Amniotic epithelial cell (primary cell): ENCODE data around the gene HCFC1.

ENCODE experiments used
- DNase-seq: peaks from one replicate; pipeline ENCODE4 v3.0.0-alpha.2; 2010; ENCODE audit warnings: low read depth

HCFC1 gene

DNA sequence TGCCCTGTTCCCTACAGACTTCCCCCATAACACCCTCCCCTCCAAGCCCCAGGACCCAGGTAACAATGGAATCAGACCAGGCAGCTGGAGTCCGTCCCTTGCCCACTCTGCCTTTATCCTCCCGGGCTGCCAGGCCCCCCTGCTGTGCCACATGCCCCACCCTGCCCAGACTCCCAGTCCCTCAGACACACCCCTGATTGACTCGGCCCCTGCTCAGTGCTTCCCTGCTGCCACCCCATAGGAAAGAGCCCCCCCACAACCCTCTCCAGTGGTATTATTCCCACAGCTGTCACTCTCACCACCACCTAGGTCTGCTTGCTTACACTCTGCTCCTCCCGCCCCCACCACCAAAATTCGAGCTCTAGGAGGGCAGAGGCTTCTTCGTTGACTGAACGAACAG, 32.0 kb downstream of the HCFC1 start:
- no peak for DNase-seq

DNA sequence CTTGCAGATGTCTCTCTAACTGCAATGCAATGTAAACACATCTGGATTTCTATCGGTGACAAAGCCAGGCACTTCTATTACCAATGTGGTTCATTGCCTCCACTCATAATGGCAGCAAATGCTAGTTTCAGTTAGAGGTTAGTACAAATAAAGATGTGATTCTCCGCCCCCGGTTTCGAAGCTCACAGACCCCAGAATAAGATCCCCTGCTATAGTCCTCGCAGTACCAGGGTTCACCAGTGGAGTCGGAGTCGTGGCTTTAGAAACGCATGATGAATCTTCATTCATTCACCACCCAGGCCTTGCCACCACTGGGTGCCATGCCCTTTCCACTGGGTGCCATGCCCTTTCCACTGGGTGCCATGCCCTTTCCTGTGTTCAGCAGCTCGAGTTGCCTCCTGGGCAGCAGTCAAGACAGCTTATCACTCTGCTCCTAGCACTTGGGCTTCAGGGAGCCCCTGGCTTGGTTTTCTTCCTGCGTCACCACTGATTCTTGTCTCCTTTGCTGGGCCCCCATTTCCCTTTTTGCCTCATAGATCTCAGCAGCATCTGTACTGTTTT, 33.3 kb downstream of the HCFC1 start:
- no peak for DNase-seq

DNA sequence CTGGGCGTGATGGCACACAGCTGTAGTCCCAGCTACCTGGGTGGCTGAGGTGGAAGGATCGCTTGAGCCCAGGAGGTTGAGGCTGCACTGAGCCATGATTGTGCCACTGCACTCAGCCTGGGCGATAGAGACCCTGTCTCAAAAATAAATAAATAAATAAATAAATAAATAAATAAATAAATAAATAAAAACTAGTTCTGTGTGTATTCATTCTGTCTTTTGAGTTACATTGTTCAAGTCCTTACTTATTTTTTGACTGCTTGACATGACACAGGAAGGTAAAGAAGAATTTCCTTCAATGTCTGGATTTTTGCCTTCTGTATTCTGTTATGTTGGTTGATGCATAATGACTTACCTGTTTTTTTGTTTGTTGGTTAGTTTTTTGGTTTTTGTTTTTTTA, 34.6 kb downstream of the HCFC1 start:
- DNase-seq = no peak

DNA sequence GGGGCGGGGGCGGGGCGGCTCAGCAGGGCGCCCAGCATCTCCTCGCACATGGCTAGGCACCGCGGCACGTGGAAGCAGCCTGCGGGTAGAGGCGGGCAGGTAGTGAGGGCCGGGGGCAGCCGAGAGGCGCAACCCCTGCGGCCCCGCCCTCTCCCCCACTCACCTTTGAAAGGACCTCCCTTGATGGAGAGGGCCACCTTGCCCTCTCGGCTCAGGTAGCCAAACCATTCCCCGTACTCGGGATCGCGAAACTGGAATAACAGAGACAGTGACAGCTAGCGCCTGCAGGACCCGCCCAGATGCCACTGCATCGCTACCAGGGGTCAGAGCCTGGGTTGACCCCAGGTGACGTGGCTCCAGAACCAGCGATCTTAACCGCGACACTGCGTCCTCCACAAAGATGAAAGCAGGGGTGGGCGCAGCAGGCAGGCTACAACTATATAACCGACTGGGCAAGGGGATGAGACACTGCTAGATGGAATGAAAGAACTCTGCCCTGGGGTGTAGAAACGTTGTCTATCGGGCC, 36.2 kb downstream of the HCFC1 start:
- DNase-seq = no peak

DNA sequence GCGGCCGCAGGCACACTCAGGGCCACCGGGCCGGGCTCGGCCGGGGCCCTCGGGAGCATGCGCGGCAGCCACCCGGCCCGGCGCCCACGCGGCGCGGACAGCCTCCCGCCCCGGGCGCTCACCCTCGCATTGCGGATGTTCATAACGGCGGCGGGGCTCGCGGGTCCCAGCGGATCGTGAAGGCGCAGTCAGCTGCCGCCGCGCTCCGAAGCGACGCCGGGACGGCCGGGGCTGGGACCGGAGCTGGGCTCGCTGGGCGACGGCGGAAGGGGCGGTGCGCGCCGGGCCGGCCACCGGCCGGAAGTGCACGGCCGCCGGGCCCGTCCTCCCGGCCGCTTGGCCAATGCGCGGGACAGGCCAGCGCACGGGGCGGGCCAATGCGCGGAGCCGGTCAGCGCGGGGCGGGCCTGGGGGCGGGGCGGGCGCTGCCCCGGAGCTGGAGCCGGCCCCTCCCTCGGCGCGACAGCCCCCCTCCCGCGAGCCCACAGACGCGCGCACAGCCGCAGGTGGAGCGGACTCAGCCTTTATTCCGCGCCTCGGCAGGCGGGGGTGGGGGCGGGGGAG, 36.8 kb downstream of the HCFC1 start, which contains the start of gene NAA10:
Gene NAA10, minus strand, starts transcription at position 276 of the 564 bp plus-strand sequence. Its CDS starts 133 bp downstream, at position 143.
- peak; percentile 49 for DNase-seq

DNA sequence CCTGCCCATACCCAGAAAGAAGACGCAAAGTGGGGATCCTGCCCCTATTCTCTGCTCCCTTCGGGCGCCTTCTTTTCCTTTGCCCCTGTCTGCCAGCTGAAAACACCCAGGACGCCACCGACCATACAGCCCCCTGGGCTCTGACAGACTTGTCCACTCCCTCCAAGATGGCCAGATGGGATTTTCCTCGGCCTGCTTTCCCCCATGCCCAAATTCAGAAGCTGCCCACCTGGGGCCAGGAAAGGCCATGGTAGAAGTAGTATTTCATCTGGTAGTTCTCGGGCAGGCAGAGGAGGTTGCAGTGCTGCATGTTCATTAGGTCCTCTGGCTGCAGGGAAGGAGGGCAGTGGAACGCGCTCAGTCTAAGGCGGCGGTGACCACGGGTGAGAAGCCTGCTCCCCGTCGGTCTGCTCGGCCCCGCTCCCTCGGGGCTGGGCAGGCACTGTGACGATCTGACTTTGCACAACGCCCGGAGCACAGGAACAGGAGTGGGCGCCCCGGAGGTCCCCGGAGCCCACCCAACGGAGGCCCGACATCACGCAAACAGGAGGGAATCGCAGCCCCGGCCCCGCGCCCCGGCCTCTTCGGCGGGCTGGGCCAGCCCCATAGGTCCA, 37.4 kb downstream of the HCFC1 start:
- no peak for DNase-seq

DNA sequence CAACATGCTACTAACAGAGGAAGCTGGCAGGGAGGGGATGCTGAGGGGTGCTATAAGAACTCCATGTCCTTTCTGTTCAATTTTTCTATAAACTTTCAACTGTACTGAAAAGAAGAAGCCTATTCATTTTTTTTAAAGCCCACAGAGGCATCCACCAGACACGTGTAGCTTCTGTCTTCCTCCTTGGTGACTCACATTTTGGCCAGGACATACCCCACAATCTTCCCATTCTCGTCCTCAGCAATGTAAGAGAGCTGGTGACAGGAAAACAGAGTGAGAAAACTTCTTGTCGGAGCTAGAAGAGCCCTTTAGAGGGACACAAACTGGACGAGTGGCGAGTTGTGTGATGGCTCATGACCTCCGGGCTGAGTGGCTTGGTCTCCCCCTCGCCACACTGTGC, 37.9 kb downstream of the HCFC1 start:
- no peak for DNase-seq

DNA sequence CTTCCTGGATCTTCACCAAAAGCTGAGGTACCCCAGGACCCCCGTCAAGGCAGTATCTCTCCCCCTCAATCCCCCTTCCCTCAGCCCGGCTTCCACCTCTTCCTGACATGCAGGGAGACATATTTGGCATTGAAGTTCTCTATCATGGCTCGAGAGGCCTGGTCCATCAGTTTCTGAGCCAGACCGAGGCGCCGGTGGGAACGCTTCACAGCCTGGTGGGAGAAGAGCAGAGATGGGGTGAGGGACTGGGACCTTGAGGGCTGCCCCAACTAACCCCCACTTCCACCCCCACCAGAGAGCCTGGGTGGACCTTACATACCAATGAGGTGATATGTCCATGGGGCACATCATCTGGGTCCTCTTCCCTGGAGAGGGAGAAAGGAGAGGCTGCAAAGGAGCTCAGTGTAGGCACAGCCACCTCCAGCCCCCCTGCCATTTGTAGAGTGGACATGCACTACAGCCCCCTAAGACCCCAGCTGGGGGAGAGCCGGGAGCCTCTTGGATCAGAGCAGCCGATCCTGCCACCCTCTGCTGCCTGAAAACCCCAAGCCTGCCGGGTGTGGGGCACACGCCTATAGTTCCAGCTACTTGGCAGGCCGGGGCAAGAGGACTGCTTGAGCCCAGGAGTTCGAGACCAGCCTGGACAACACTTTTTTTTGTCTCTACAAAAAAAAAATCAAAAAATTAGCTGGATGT, 39.2 kb downstream of the HCFC1 start:
- no peak for DNase-seq

DNA sequence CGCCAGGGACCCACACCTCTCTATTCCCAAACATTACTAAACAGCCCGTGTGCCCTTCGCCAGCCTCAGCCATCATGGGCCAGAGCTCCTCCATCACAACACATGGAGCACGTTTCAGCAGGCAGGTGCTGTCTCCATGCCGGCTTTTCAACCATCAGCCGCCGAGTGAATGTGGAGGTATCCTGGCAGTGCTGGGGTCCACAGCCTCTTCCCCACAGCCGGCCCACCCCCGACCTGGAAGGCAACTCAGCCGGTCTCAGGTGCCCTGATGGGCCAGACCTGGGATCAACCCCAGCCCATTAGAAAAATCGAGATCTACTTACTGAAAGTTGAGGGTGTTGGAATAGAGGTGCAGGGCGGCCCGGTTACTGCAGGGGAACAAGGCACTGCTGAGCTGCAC, 39.9 kb downstream of the HCFC1 start:
- no peak for DNase-seq

DNA sequence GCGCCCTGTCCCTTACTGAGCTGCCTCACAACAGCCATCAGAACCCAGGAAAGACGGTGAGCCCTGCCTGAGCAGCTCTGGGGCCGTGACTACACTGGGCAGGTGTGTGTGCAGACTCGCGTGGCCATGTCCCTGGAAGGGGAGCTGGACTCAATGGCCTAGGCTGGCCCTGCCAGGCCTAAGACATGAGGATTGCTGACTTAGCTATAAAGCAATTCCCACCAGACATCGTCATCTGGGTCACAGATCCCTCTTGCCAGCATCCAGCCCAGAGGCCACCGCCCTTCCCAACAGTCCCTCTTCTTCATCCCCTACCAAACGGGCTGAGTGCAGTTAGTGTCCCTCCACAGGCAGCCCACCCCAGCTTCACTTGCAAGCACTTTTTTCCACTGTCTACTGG, 40.5 kb downstream of the HCFC1 start:
- DNase-seq = no peak

DNA sequence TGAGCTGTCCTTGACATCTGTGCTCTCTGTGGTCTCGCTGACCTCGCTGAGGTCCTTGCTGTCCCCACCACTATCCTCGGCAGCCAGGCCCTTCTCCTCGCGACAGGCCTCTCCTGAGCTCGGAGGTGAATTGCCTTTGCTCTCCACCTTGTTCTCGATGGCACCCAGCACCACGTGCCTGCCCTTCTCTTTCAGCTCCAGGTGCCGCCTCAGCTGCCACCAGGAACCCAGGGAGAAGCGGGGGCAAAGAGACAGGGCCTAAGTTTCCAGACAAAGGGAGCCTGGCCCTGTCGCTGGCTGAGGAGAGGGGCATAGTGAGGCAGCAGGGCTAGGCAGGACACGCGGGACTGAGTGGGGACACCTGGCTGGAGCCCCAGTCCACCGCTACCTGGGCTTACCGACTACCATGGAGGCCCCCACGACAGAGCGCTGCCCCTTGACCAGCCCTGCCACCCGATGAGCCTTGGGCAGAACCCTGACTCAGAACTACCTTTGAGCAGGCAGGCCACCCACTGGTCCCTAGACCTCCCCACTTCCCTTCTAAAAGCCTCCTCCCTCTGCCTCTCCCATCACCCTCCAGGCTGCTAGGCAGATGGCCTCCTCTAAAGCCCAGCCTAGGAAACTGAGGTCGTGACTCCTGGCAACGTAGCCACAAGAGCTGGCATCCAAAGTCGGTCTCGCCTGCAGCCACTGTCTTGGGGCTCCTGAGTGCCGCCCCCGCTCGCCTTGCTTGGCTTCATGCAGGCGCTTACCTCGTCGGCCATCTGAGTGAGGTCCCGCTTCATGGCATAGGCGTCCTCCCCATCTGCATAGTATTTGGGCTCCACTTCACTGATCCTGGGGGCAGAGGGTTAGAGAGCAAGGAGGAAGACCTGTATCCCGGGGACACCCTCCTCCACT, 41.4 kb downstream of the HCFC1 start:
- DNase-seq = no peak

DNA sequence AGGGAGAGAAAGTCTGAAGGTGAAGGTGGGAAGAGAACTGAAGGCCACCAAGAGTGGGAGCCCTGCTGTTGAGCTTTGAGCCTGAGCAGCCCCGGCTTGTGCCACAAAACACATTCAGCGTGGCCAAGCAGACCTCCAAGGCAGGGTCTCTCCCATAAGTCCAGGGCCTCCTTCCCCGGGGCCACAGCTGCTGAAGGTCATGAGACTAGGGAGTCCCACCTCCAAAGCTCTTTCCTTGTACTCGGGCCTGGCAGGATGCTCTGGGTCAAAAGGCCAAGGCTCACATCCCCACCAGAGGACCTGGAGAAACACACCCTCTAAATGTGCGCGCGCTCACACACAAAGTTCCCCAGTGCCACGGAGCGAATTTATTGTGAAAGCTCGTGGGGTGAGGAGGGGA, 42.0 kb downstream of the HCFC1 start:
- DNase-seq = no peak

DNA sequence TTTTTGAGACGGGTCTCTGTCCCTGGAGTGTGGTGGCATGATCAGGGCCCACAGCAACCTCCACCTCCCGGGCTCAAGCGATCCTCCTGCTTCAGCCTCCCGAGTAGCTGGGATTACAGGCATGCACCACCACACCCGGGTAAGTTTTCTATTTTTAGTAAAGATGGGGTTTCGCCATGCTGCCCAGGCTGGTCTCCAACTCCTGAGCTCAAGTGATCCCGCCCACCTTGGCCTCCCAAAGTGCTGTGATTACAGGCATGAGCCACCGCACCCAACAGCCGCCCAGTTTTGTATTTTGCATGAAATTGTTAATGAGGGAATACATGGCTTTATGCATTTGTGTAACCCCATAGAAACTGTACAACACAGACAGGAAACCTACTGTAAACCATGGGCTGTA, 42.8 kb downstream of the HCFC1 start:
- no peak for DNase-seq

DNA sequence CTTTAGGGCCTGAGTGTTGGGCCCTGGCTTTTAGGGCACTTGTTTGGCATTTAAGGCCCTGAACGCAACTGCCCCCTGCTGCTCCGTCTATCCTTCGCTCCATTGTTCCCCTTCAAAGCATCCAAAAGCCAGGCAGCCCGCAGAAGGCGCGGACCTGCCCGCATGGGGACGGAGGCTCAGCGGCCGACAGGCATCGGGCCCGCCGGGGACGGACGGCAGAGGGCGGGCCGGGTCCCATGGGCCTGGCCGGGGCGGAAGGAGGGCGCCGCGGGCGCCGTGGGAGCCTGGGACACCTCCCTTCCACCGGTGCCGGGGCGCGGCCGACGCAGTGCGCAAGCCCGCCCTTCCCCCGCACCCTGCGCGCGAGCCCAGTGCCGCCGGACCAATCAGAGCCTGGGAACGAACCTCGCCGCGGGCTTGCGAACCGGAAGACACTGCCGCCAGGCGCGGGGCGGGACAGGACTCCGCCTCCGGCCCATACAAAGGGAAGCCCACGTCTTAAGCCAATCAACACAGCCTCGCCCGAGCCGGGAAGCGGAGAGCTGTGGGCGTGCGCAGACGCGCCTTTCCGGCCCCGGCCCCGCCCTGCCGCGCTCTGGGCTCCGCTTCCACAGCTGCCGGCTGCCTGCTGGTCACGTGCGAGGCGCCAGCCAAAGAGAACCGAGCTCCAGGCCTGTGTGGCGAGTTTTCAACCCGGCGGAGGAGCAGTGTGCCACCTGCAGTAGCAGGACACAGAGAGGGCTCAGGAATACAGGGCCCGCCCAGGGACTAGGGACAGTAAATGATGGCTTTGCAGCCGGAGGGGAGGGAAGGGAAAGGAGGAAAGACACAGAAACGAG, 43.5 kb downstream of the HCFC1 start:
- DNase-seq = peak; percentile 96

DNA sequence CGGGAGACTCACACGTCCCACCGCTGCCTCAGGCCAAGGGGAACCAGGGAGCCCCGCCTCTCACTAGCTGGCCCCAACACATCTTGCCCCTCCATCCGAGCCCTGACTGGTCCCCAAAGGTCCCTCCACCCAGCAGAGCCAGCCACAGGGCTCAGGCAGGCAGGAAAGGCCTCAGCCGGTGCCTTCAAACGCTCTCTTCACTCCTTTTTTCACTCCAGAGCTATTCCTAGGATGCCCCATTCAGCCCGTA, 44.0 kb downstream of the HCFC1 start:
- DNase-seq = no peak

DNA sequence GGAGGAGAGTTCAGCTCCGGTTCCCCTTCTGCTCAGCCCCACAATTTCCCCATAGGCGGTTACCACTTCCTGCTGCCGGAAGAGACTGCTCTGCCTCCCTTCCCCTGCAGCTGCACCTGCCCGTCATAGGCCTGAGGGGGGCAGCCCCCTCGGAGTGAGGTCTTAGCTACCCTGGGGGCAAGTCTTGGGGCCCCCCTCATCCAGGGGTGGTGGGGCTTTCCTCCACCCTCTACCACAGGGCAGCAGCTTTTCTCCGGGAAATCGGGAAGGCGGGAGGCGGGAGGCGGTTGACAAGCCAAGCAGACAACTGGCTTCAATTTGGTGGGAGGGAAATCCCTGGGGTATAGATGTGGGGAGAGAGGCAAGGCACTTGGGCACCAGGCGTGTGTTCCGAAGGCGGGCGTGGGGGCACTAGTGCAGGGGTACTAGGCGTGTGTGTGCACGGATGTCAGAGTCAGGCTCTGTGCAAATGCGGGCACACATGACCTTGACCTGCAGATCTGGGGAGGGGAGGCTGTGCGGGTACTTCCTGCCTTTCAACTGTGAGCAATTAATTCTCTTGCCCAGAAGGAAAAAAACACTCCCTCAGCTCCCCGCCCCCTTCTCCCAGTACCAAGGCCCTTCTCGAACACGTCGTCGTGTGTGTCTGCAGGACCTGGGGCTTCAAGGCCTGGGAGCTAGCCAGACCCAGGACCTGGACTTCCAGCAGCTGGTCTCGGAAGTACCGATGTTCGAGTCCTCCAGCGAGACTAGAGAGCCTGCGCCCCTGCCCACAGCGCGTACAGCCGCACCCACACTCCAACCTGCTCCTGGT, 44.6 kb downstream of the HCFC1 start:
- peak; percentile 40 for DNase-seq

DNA sequence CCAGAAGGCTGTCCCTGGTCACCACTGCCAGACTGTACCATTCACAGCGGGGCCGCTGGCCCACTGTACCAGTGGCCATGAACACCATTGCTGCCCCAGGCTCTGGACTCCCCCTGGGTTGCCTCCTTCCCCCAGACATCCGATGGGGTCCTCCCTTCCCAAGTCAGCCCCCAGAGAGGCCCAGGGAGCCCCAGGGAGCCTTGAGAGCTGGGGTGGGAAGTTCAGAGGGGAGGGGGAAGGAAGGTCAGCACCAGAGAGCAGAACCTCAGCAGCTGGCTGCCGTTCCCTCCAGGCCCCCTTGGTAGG, 45.1 kb downstream of the HCFC1 start:
- no peak for DNase-seq

DNA sequence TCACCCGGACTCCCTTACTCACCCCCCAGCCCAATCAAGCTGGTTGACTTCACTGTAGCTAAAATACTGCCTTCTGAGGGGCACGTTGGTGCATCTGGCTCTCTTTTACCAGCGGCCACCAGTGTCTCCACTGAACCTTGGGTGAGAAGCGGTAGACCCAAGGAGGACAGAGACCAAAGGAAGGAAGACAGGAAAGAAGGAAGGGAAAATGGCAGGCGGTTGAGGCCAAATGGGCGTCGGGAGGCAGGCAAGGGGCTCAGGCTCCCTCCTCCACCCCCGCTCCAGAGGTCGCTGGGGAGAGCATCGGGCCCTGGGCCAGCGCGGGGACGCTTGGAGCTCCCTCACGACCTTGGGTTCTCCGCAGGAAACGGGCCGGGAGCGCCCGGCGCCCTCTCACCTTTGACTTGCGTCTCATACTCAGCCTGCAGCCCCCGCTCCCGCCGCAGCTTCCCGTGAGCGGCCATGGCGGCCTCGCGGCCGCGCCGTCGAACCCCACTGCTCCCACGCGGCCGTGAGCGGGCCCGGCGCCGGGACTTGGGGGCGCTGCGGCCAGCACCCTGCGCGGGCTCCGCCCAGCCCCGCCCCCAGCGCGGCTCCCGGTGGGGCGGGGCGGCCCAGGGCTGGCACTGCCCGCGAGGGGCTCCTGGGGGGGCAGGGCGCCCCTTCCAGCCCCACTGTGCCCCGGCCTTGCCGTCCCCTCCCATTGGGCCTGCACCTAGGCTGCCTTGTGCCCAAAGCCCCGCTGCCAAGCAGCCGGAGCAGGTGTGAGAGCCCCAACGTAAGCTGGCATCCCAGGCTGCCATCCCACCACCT, 45.7 kb downstream of the HCFC1 start, which contains the start of gene ARHGAP4:
Gene ARHGAP4, minus strand, starts transcription at position 526 of the 813 bp plus-strand sequence. Its CDS starts 62 bp downstream, at position 464.
- no peak for DNase-seq

DNA sequence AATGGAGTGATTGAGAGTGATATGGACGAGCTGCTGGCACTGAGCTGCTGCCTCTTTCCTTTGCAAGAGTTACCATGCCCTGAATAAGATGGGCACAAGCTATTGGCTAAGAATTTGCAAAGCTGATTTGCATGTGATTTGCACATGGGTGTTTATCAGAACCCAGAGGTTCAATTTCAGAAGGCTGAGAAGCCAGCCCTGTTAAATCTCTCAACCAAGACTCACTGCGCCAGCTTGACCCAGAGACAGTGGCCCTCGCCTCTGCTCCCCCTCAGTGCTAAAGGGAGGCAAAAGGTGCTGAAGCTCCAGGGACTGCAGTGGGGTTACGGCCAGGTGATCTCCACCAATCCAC, 46.3 kb downstream of the HCFC1 start:
- no peak for DNase-seq
